SU-DHL-6 (cell line): ENCODE results near the gene MAP3K12.

ENCODE experiments used
- CTCF ChIP-seq: fragments of 200-600 bp; sonication (generic); IDR thresholded peaks from one replicate; pipeline ENCODE4 v1.5.1; 2017; ENCODE audit warnings: antibody characterized with exemption, mild to moderate bottlenecking, low read length, moderate library complexity; ENCODE audit not compliant: insufficient read depth, poor library complexity, severe bottlenecking
- EZH2phosphoT487 ChIP-seq: fragments of 200-600 bp; sonication (generic), shearing (Covaris generic); conservative IDR thresholded peaks from 2 replicates; pipeline ENCODE4 v1.6.1; 2018; ENCODE audit warnings: mild to moderate bottlenecking, antibody characterized with exemption, low read length, moderate library complexity, mixed read lengths

- no peak for TF ChIP-seq CTCF
- TF ChIP-seq EZH2phosphoT487, result no peak
These were observed 44.6 kb downstream of the MAP3K12 start for GRCh38 chr12:53454707-53455106.
